Ishikawa (cell line): ENCODE measurements around the gene COP1.

ENCODE experiments used
- CEBPB ChIP-seq: IDR thresholded peaks from 2 replicates; pipeline ENCODE4 v1.6.1; 2012
- EGR1 ChIP-seq: IDR thresholded peaks from 2 replicates; pipeline ENCODE4 v1.6.1; 2012
- EP300 ChIP-seq: IDR thresholded peaks from 2 replicates; pipeline ENCODE4 v1.6.1; 2012; ENCODE audit warnings: borderline replicate concordance
- NFIC ChIP-seq: IDR thresholded peaks from 2 replicates; pipeline ENCODE4 v1.6.1; 2012
- RAD21 ChIP-seq: IDR thresholded peaks from 2 replicates; pipeline ENCODE4 v1.6.1; 2012; ENCODE audit warnings: low read depth
- TAF1 ChIP-seq: IDR thresholded peaks from 2 replicates; pipeline ENCODE4 v1.6.1; 2012; ENCODE audit warnings: low read depth, mild to moderate bottlenecking
- TCF12 ChIP-seq: IDR thresholded peaks from 2 replicates; pipeline ENCODE4 v1.6.1; 2012; ENCODE audit warnings: low read depth
- TEAD4 ChIP-seq: IDR thresholded peaks from 2 replicates; pipeline ENCODE4 v1.6.1; 2012
- TF ChIP-seq, protein P1 (sequence below): IDR thresholded peaks from 2 replicates; pipeline ENCODE4 v1.6.1; 2012
- TF ChIP-seq, protein P2 (sequence below): IDR thresholded peaks from 2 replicates; pipeline ENCODE4 v1.6.1; 2012; ENCODE audit warnings: low read depth, mild to moderate bottlenecking

DNA sequence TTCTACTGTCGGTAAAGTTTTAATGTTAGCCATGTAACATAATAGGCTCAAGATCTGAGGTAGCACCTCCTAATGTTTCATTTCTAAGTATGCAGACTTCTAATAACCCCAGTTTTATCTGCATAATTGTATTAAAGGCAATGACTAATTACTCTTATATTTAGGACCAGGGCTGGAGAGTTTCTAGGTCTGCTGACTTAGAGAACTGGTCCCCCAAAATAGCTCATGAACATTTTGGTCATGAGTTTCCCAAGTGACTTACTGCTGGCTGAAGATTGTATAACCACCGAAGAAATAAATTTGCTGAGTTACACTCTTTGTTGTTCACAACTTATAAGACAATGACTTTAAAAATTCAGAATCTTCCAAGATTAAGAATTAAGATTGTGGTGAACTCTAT is 265.9 kb downstream of the COP1 start:
- TF ChIP-seq, protein P1, sequence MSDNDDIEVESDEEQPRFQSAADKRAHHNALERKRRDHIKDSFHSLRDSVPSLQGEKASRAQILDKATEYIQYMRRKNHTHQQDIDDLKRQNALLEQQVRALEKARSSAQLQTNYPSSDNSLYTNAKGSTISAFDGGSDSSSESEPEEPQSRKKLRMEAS, result no peak
- no peak for TF ChIP-seq NFIC
- no peak for TF ChIP-seq TAF1
- no peak for TF ChIP-seq RAD21
- TF ChIP-seq EGR1, result no peak
- no peak for TF ChIP-seq TCF12
- TF ChIP-seq EP300, result no peak
- no peak for TF ChIP-seq TEAD4
- TF ChIP-seq, protein P2, sequence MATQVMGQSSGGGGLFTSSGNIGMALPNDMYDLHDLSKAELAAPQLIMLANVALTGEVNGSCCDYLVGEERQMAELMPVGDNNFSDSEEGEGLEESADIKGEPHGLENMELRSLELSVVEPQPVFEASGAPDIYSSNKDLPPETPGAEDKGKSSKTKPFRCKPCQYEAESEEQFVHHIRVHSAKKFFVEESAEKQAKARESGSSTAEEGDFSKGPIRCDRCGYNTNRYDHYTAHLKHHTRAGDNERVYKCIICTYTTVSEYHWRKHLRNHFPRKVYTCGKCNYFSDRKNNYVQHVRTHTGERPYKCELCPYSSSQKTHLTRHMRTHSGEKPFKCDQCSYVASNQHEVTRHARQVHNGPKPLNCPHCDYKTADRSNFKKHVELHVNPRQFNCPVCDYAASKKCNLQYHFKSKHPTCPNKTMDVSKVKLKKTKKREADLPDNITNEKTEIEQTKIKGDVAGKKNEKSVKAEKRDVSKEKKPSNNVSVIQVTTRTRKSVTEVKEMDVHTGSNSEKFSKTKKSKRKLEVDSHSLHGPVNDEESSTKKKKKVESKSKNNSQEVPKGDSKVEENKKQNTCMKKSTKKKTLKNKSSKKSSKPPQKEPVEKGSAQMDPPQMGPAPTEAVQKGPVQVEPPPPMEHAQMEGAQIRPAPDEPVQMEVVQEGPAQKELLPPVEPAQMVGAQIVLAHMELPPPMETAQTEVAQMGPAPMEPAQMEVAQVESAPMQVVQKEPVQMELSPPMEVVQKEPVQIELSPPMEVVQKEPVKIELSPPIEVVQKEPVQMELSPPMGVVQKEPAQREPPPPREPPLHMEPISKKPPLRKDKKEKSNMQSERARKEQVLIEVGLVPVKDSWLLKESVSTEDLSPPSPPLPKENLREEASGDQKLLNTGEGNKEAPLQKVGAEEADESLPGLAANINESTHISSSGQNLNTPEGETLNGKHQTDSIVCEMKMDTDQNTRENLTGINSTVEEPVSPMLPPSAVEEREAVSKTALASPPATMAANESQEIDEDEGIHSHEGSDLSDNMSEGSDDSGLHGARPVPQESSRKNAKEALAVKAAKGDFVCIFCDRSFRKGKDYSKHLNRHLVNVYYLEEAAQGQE, result no peak
- no peak for TF ChIP-seq CEBPB
